Mesothelial cell of epicardium (in vitro differentiated cells): Measurements from ENCODE around the gene AOPEP. TPM values are rescaled to one million over a fixed set of nuclear protein-coding genes. Genes with fewer than 3 reads are reported as not detected.

Experiments
- DNase-seq, 2 experiments: peaks; one replicate each; pipeline ENCODE4 v3.0.0; 2021; ENCODE audit warnings: low spot score in 2 of 2; ENCODE audit not compliant: unreplicated experiment in 2 of 2
- H3K27ac Mint-ChIP-seq: 2 replicates; pipeline ENCODE4 v1.8.0; 2021; ENCODE audit warnings: mixed read lengths
- H3K27me3 Mint-ChIP-seq: 2 replicates; pipeline ENCODE4 v1.8.0; 2021; ENCODE audit warnings: low read depth, mixed read lengths
- H3K36me3 Mint-ChIP-seq: 2 replicates; pipeline ENCODE4 v1.8.0; 2021; ENCODE audit warnings: mixed read lengths
- H3K4me1 Mint-ChIP-seq: 2 replicates; pipeline ENCODE4 v1.8.0; 2021; ENCODE audit warnings: mixed read lengths
- H3K4me3 Mint-ChIP-seq: 2 replicates; pipeline ENCODE4 v1.8.0; 2021; ENCODE audit warnings: mild to moderate bottlenecking, moderate library complexity, mixed read lengths
- H3K9me3 Mint-ChIP-seq: 2 replicates; pipeline ENCODE4 v1.8.0; 2021; ENCODE audit warnings: mixed read lengths
- CTCF ChIP-seq: fragments of 200-600 bp; sonication (generic); IDR thresholded peaks from one replicate; pipeline ENCODE4 v1.5.0; 2021; ENCODE audit warnings: antibody characterized with exemption; ENCODE audit not compliant: unreplicated experiment
- total RNA-seq: library from RNA; stranded (reverse); gene quantifications from 3 replicates; pipeline ENCODE4 v1.2.1, GENCODE V29; 2021

The AOPEP gene
- total RNA-seq, 1 donor from 2014 or later: 63.0 TPM

GRCh38 chr9:94885854-94886447 lies 159.5 kb downstream of the AOPEP start:
- Mint-ChIP-seq H3K27ac (peak overlapping the region; percentile 51), H3K27me3 (no peaks in the 10 kb centered on the region), H3K9me3 (peaks cover 10% of the 10 kb centered on the region), H3K4me3 (no peak overlapping the region), H3K36me3 (peaks cover 10% of the 10 kb centered on the region), H3K4me1 (peaks cover 37% of the 10 kb centered on the region)
- no peak for TF ChIP-seq CTCF
- no peak for DNase-seq

GRCh38 chr9:94887721-94888120 lies 161.2 kb downstream of the AOPEP start:
- TF ChIP-seq CTCF: no peak
- Mint-ChIP-seq H3K36me3 (peaks cover 19% of the 10 kb centered on the region), H3K27me3 (no peaks in the 10 kb centered on the region), H3K27ac (no peak overlapping the region), H3K9me3 (peaks cover 23% of the 10 kb centered on the region), H3K4me3 (no peak overlapping the region), H3K4me1 (peaks cover 26% of the 10 kb centered on the region)
- no peak for DNase-seq

- no peak for TF ChIP-seq CTCF
- DNase-seq: no peak
- no peaks in the 10 kb centered on the region for H3K27me3 Mint-ChIP-seq
These were observed 162.3 kb downstream of the AOPEP start for GRCh38 chr9:94888775-94889174.

GRCh38 chr9:94889628-94890027 lies 163.1 kb downstream of the AOPEP start:
- Mint-ChIP-seq H3K4me3 (no peak overlapping the region), H3K9me3 (peaks cover 23% of the 10 kb centered on the region), H3K27ac (no peak overlapping the region), H3K36me3 (peaks cover 19% of the 10 kb centered on the region), H3K27me3 (no peaks in the 10 kb centered on the region), H3K4me1 (peaks cover 24% of the 10 kb centered on the region)
- DNase-seq: no peak
- no peak for TF ChIP-seq CTCF

More at GRCh38 chr9:94888775-94889174, 162.3 kb downstream of the AOPEP start:
- Mint-ChIP-seq H3K36me3 (peaks cover 19% of the 10 kb centered on the region), H3K9me3 (peaks cover 23% of the 10 kb centered on the region), H3K27ac (no peak overlapping the region), H3K4me3 (no peak overlapping the region), H3K4me1 (peaks cover 24% of the 10 kb centered on the region)

GRCh38 chr9:94891183-94891582 lies 164.7 kb downstream of the AOPEP start:
- H3K9me3 Mint-ChIP-seq: peaks cover 23% of the 10 kb centered on the region
- H3K4me3 Mint-ChIP-seq: no peak overlapping the region
- no peak for TF ChIP-seq CTCF
- no peak for DNase-seq
- H3K4me1 Mint-ChIP-seq: peaks cover 15% of the 10 kb centered on the region
- peaks cover 19% of the 10 kb centered on the region for H3K36me3 Mint-ChIP-seq
- no peak overlapping the region for H3K27ac Mint-ChIP-seq
- no peaks in the 10 kb centered on the region for H3K27me3 Mint-ChIP-seq
